Right atrium auricular region (tissue), 2 donors: ENCODE data around the gene STYK1. TPM values are rescaled to one million over a fixed set of nuclear protein-coding genes. Genes with fewer than 3 reads are reported as not detected.

Experiments
- DNase-seq: peaks from one replicate; pipeline ENCODE4 v3.0.0-alpha.2; 2019; ENCODE audit warnings: low spot score
- H3K27ac ChIP-seq, 2 donors: fragments of 200-600 bp; sonication (generic); 1 replicate in 1 of 2; 2 replicates in 1 of 2; pipeline ENCODE4 v1.5.1; 2016 to 2019
- H3K27me3 ChIP-seq, 2 donors: fragments of 200-600 bp; sonication (generic); one replicate each; pipeline versions ENCODE4 v1.5.1 to v1.6.0; 2017 to 2019
- H3K36me3 ChIP-seq: fragments of 200-600 bp; sonication (generic); one replicate; pipeline ENCODE4 v1.5.1; 2016
- H3K4me1 ChIP-seq, 2 donors: fragments of 200-600 bp; sonication (generic); one replicate each; pipeline versions ENCODE4 v1.5.1 to v1.6.0; 2017 to 2019
- H3K4me3 ChIP-seq, 2 donors: fragments of 200-600 bp; sonication (generic); 1 replicate in 1 of 2; 2 replicates in 1 of 2; pipeline ENCODE4 v1.5.1; 2017 to 2019; ENCODE audit warnings: mild to moderate bottlenecking in 1 of 2, moderate library complexity in 1 of 2
- H3K9me3 ChIP-seq, 2 donors: fragments of 200-600 bp; sonication (generic); one replicate each; pipeline ENCODE4 v1.5.1; 2019
- CTCF ChIP-seq, 2 donors: fragments of 200-600 bp; sonication (generic); IDR thresholded peaks; one replicate each; pipeline ENCODE4 v1.5.1; 2019; ENCODE audit warnings: antibody characterized with exemption in 2 of 2
- total RNA-seq, 2 donors: library from RNA; depleted of rRNA; stranded (reverse); fragments of >200 nt; gene quantifications; one replicate each; pipeline ENCODE4 v1.1.0, GENCODE V29; 2016

STYK1 gene
- total RNA-seq, 2 donors from 2014 or later = 0.12 TPM; not detected in 1

GRCh38 chr12:10632226-10632625, 41.6 kb downstream of the STYK1 start:
- Histone ChIP-seq H3K4me1 (no peaks in the 10 kb centered on the region), H3K4me3 (no peak overlapping the region), H3K27me3 (no peaks in the 10 kb centered on the region), H3K27ac (no peak overlapping the region), H3K36me3 (no peaks in the 10 kb centered on the region), H3K9me3 (no peaks in the 10 kb centered on the region)
- DNase-seq = no peak
- no peak for TF ChIP-seq CTCF (IDR thresholded peaks at IDR 0.05)

- no peaks in the 10 kb centered on the region for H3K27me3 ChIP-seq
- TF ChIP-seq CTCF (IDR thresholded peaks at IDR 0.05) = no peak
- no peak for DNase-seq
- no peak overlapping the region for H3K4me3 ChIP-seq
- no peak overlapping the region for H3K27ac ChIP-seq
- H3K9me3 ChIP-seq = no peaks in the 10 kb centered on the region
- H3K4me1 ChIP-seq = no peaks in the 10 kb centered on the region
- H3K36me3 ChIP-seq = no peaks in the 10 kb centered on the region
Observed at GRCh38 chr12:10624605-10625004, 49.2 kb downstream of the STYK1 start.

GRCh38 chr12:10623131-10623530, 50.7 kb downstream of the STYK1 start:
- H3K27me3 ChIP-seq = no peaks in the 10 kb centered on the region
- H3K27ac ChIP-seq = no peak overlapping the region
- H3K4me3 ChIP-seq = no peak overlapping the region
- no peak for TF ChIP-seq CTCF (IDR thresholded peaks at IDR 0.05)
- no peaks in the 10 kb centered on the region for H3K36me3 ChIP-seq
- no peak for DNase-seq
- H3K4me1 ChIP-seq = no peaks in the 10 kb centered on the region
- H3K9me3 ChIP-seq = no peaks in the 10 kb centered on the region

- Histone ChIP-seq H3K4me3 (no peak overlapping the region), H3K36me3 (no peaks in the 10 kb centered on the region), H3K4me1 (no peaks in the 10 kb centered on the region), H3K9me3 (no peaks in the 10 kb centered on the region), H3K27ac (no peak overlapping the region), H3K27me3 (no peaks in the 10 kb centered on the region)
- no peak for TF ChIP-seq CTCF (IDR thresholded peaks at IDR 0.05)
- no peak for DNase-seq
Observed at GRCh38 chr12:10621278-10621677, 52.6 kb downstream of the STYK1 start.

DNA sequence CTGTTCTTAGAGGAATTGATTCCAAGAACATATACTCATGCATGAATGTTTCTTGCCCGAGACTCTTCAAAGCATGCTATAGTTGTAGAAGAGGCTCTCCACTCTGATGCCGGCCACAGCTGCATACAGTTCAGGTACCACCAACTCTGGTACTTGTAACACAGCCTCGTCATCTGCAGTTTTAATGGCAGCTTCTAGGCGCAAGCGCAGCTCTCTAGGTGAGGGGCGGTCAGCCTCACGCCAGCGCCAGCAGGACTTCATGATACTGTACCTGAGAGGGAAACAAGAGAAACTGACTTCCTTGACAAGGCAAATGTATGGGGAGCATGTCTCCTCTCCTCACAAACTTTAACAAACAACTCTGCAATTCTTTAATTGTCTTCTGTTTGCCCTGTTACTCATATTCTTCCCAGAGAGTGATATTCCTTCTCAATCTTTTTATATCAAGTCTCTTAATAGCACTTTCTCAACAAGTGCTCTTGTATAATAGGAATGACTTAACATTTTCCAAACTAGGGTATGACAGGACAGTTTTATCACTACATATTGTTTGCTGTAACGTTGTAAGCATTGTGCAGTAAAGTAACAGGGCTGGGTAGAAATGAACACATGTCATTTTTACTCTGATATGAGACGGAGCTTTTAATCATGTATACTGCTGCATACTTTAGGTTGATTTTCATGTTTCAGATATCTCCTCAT, 53.6 kb downstream of the STYK1 start:
- TF ChIP-seq CTCF (IDR thresholded peaks at IDR 0.05) = no peak
- no peak overlapping the region for H3K27ac ChIP-seq
- H3K4me3 ChIP-seq = no peak overlapping the region
- H3K27me3 ChIP-seq = no peaks in the 10 kb centered on the region
- H3K9me3 ChIP-seq = no peaks in the 10 kb centered on the region
- H3K4me1 ChIP-seq = no peaks in the 10 kb centered on the region
- no peak for DNase-seq
- no peaks in the 10 kb centered on the region for H3K36me3 ChIP-seq
